SK-N-SH (cell line): Measurements from ENCODE around the gene KIF9.

Experiments used
- EZH2phosphoT487 ChIP-seq: fragments of 200-600 bp; sonication (generic); IDR thresholded peaks from 2 replicates; pipeline ENCODE4 v1.6.1; 2017; ENCODE audit warnings: low read depth, mixed run types, mild to moderate bottlenecking, antibody characterized with exemption, moderate library complexity, borderline replicate concordance
- REST ChIP-seq: IDR thresholded peaks from 2 replicates; pipeline ENCODE4 v1.6.1; 2012; ENCODE audit warnings: mild to moderate bottlenecking, low read depth, low read length, moderate library complexity
- SMC3 ChIP-seq: IDR thresholded peaks from 2 replicates; pipeline ENCODE4 v1.6.1; 2012; ENCODE audit warnings: low read depth, low read length, improper control_type of control experiment
- TAF1 ChIP-seq: IDR thresholded peaks from 2 replicates; pipeline ENCODE4 v1.6.1; 2012; ENCODE audit warnings: low read depth, mild to moderate bottlenecking, low read length, moderate library complexity, borderline replicate concordance
- TF ChIP-seq, protein P1 (sequence below): IDR thresholded peaks from 2 replicates; pipeline ENCODE4 v1.4.0; 2012; ENCODE audit warnings: low read depth, borderline replicate concordance
- TF ChIP-seq, protein P2 (sequence below): fragments of 200-600 bp; sonication (generic); IDR thresholded peaks from 2 replicates; pipeline ENCODE4 v1.6.1; 2017; ENCODE audit warnings: antibody characterized with exemption, mild to moderate bottlenecking, moderate library complexity

DNA sequence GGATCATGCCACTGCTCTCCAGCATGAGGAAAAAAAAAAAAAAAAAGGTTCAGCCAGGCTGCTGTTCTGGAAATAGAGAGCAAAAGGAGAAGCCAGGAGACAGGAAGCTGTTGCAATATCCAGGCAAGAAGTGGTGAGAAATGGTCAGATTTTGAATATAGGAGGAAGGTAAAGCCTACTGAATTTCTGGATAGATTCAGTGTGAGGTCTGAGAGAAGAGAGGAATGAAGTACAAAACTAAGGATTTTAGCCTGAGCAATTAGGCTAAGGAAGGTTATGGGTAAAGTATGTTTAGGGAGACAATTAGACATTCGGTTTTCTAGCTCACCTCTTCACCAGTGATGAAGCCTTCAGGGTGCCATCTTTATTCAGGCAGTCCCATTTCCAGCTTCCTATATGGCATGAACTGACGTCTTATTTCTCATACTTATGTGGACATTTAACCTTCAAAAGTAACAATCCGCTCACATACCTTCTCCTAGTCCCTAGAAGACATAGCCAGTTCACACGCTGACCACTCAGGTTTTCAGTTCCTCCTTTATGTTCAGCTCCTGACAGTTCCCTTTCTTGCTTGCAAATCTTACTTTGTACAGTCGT, 57.2 kb downstream of the KIF9 start:
- TF ChIP-seq, protein P1, sequence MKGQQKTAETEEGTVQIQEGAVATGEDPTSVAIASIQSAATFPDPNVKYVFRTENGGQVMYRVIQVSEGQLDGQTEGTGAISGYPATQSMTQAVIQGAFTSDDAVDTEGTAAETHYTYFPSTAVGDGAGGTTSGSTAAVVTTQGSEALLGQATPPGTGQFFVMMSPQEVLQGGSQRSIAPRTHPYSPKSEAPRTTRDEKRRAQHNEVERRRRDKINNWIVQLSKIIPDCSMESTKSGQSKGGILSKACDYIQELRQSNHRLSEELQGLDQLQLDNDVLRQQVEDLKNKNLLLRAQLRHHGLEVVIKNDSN: no peak
- TF ChIP-seq EZH2phosphoT487: no peak
- no peak for TF ChIP-seq SMC3
- TF ChIP-seq REST: no peak
- no peak for TF ChIP-seq TAF1
- TF ChIP-seq, protein P2, sequence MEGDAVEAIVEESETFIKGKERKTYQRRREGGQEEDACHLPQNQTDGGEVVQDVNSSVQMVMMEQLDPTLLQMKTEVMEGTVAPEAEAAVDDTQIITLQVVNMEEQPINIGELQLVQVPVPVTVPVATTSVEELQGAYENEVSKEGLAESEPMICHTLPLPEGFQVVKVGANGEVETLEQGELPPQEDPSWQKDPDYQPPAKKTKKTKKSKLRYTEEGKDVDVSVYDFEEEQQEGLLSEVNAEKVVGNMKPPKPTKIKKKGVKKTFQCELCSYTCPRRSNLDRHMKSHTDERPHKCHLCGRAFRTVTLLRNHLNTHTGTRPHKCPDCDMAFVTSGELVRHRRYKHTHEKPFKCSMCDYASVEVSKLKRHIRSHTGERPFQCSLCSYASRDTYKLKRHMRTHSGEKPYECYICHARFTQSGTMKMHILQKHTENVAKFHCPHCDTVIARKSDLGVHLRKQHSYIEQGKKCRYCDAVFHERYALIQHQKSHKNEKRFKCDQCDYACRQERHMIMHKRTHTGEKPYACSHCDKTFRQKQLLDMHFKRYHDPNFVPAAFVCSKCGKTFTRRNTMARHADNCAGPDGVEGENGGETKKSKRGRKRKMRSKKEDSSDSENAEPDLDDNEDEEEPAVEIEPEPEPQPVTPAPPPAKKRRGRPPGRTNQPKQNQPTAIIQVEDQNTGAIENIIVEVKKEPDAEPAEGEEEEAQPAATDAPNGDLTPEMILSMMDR: no peak
